Right lobe of liver (tissue), 4 donors: ENCODE results near the gene STAT6.

Experiments used
- CTCF ChIP-seq, 4 donors: fragments of 200-600 bp in 3 of 4; fragments of 450-650 bp in 1 of 4; IDR thresholded peaks; one replicate each; pipeline versions ENCODE4 v1.5.1 to v1.8.0; 2016 to 2022; ENCODE audit warnings: antibody characterized with exemption in 4 of 4, mild to moderate bottlenecking in 2 of 4
- POLR2A ChIP-seq: fragments of 450-650 bp; IDR thresholded peaks from one replicate; pipeline ENCODE4 v1.6.1; 2017; ENCODE audit warnings: antibody characterized with exemption, mild to moderate bottlenecking
- donor health status: DM: no; HTN: no; CAD: no.
- donor health status: DM: no; HTN: no; CAD: no.
- donor health status: DM: no; HTN: yes; CAD: no.

- TF ChIP-seq CTCF (IDR thresholded peaks at IDR 0.05) (no peak), POLR2A (no peak)
Measured at GRCh38 chr12:57047981-57048380, 63.2 kb downstream of the STAT6 start.
